ENCODE measurements around the gene NDE1.

Gene NDE1

DNA sequence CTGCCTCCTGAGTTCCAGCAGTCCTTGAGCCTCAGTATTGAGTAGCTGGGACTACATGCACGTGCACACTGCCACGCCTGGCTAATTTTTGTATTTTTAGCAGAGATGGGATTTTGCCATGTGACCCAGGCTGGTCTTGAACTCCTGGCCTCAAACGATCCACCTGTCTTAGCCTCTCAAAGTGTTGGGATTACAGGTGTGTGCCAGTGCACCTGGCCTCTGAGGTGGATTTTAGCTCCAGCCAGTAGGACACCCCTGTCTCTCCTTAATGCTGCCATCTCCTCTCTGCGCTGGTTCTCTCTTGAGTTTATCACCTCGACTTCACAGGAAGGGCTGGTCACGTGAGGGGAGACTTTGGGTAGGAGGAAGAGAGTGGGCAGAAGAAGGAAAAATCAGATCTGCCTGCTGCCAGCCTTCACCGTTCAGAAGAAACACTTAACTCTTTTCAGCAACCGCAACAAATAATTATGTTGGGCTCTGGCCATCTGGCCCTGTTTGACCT, 55.1 kb downstream of the NDE1 start:
- no peak for DNase-seq (ENCODE audit: low read depth in 2 of 2)
- TF ChIP-seq, protein P1, sequence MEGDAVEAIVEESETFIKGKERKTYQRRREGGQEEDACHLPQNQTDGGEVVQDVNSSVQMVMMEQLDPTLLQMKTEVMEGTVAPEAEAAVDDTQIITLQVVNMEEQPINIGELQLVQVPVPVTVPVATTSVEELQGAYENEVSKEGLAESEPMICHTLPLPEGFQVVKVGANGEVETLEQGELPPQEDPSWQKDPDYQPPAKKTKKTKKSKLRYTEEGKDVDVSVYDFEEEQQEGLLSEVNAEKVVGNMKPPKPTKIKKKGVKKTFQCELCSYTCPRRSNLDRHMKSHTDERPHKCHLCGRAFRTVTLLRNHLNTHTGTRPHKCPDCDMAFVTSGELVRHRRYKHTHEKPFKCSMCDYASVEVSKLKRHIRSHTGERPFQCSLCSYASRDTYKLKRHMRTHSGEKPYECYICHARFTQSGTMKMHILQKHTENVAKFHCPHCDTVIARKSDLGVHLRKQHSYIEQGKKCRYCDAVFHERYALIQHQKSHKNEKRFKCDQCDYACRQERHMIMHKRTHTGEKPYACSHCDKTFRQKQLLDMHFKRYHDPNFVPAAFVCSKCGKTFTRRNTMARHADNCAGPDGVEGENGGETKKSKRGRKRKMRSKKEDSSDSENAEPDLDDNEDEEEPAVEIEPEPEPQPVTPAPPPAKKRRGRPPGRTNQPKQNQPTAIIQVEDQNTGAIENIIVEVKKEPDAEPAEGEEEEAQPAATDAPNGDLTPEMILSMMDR (IDR thresholded peaks at IDR 0.05; ENCODE audit: low read depth, low read length), result no peak

DNA sequence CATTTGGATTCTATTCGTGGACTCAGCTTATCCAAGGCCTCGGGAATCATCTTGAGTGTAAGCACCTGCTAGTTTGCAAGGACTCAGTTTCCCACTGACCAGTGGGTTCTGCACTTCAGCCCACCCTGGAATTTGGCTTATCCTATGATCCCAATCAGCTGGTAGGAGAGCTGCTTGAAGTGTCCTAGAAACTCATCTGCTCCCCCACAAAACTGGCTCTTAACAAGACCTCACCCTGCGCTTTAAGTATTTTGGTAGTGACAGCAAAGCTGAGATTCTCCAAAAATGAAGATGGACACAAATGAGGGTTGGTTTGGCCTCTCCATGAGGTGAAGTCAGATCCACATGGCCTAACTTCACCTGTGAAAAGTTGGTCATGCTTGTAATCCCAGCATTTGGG, 57.3 kb downstream of the NDE1 start:
- TF ChIP-seq, protein P1 (IDR thresholded peaks at IDR 0.05; ENCODE audit: low read depth, low read length), result no peak
- DNase-seq (ENCODE audit: low read depth in 2 of 2), result no peak
- no peak overlapping the region for H3K4me3 ChIP-seq (replicated peaks in 1 of 2; ENCODE audit: low read depth in 2 of 2, low read length in 2 of 2)

More for the DNA sequence above, 55.1 kb downstream of the NDE1 start:
- H3K4me3 ChIP-seq (replicated peaks in 1 of 2; ENCODE audit: low read depth in 2 of 2, low read length in 2 of 2), result no peak overlapping the region

DNA sequence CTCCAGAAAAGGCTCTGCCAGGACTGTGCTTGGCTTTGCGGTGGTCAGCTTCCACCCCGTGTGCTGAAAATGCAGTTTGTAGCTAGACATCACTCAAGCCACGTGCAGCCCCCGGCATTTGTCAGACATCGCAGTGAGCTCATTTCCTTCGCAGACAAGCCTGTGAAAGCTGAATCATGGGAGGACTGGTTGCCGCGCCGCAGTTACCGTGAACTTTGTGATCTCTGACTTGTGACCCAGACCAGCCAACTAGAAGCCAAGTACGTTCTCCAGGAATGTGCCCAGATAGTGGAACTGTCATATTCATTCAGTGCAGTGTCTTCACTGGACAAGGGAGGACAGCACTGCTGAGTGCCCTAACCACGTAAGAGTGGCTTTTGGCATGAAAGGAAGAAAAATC, 58.1 kb downstream of the NDE1 start:
- TF ChIP-seq, protein P1 (IDR thresholded peaks at IDR 0.05; ENCODE audit: low read depth, low read length), result no peak
- DNase-seq (ENCODE audit: low read depth in 2 of 2), result peak; percentile 70 to 88

DNA sequence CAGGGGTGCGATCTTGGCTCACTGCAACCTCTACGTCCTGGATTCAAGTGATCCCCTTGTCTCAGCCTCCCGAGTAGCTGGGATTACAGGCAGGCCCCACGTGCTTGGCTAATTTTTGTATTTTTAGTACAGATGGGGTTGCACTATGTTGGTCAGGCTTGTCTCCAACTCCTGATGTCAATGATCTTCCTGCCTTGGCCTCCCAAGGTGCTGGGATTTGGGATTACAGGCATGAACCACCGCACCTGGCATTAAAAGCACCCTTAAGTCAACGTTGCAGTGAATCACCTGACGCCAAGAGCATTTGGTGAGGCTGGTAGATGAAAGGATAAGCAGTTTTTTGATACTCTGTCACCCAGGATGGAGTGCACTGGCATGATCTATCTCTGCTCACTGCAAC, 59.0 kb downstream of the NDE1 start:
- H3K4me3 ChIP-seq (replicated peaks in 1 of 2; ENCODE audit: low read depth in 2 of 2, low read length in 2 of 2), result no peak overlapping the region
- TF ChIP-seq, protein P1 (IDR thresholded peaks at IDR 0.05; ENCODE audit: low read depth, low read length), result no peak
- DNase-seq (ENCODE audit: low read depth in 2 of 2), result no peak

More for the DNA sequence above, 58.1 kb downstream of the NDE1 start:
- H3K4me3 ChIP-seq (replicated peaks in 1 of 2; ENCODE audit: low read depth in 2 of 2, low read length in 2 of 2), result no peak overlapping the region

DNA sequence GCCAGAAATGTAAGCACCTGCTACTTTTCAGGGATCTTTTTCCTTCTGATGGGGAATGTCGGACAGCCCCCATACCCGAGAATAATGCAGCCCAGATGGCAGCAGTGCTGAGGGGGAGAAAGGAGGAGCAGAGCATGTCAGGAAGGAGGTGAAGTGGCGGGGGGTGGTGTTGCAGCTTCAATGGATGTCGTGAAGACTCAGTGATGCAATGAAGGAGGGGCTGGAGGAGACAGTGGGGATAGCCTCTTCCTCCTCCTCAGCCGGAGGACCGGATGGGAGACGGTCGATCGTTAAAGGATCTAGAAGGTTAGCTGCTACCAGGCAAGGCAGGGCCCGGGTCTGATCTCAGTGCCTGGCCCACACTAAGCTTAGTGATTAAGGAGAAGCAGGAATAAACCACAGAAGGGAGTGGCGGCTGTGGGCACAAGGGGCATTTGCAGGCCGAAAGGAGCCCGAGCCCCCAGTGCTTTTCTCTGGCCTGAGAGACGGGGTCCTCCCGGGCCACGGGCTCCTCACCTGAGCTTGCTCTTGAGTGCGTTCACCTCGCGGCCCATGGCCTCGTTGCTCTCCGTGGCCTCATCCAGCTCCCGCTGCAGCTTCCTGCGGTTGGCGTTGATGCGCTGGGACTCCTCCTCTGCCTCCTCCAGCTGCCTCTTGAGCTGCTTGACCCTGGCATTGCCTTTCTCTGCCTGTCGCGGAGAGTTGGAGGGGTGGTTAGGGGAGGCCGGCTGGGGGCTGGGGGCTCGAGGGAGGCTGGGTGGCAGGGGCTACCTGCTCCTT, 64.5 kb downstream of the NDE1 start:
- H3K4me3 ChIP-seq (replicated peaks in 1 of 2; ENCODE audit: low read depth in 2 of 2, low read length in 2 of 2), result no peak overlapping the region
- TF ChIP-seq, protein P1 (IDR thresholded peaks at IDR 0.05; ENCODE audit: low read depth, low read length), result no peak
- no peak for DNase-seq (ENCODE audit: low read depth in 2 of 2)

DNA sequence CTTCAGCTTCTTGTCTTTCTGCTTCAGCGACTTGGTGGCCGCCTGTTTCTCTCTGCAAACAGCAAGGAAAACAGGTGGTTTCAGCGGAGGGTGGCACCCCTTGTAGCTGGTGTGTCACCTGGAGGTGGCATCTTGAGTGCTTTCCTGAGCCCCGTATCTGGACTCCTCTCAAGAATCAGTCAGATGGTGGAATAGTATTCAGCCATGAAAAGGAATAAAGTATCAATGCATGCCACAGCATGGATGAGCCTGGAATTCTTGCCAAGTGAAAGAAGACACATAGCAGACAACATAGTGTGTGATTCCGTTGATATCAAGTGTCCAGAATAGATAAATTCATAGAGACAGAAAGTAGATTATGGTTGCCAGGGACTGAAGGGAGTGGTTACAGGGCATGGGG, 65.2 kb downstream of the NDE1 start:
- TF ChIP-seq, protein P1 (IDR thresholded peaks at IDR 0.05; ENCODE audit: low read depth, low read length), result no peak
- DNase-seq (ENCODE audit: low read depth in 2 of 2), result no peak
- H3K4me3 ChIP-seq (replicated peaks in 1 of 2; ENCODE audit: low read depth in 2 of 2, low read length in 2 of 2), result no peak overlapping the region

All from cardiac fibroblast (primary cell).